GM19238 (cell line): ENCODE measurements around the gene JPH3.

Experiments
- DNase-seq: peaks from one replicate; pipeline ENCODE4 v3.0.0; 2011; ENCODE audit warnings: low spot score; ENCODE audit not compliant: insufficient read length

JPH3 gene

DNA sequence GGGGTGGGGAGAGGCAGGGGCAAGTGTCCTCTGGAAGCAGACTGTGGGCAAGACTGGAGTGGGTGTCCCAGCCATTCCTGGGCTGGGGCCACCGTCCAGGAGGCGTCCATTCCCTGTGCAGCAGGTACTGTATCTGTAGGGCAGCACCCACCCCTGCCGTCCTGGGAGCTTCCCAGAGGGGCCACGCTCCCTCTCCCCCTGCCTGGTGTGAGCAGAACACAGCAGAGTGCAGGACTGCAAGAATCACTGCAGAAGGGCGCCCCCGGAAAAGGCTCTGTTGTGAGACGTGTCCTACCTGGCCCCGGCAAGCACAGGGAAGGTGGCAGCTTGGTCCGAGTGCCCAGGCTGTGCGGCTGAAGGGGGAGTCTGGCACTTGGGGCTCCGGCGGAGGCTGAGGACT lies 93.2 kb downstream of the JPH3 start:
- no peak for DNase-seq

DNA sequence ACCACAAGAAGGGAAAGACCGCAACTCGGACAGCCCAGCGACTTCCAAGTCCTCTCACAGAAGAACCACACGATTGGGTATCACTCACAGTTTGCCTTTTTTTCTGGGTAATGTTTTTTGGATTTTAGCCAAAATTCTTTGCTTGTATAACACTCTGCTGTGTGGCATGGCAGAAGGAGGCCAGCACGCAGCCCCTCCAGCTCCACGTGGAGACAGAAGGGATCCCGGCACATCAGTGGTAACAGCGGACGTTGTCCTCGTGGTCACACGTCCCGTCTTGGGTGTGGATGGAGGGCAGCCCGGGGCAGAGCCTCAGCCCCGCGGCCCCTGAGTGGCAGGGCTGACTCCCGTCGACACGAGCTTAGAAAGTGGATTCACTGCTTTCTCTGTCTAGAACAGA lies 94.4 kb downstream of the JPH3 start:
- DNase-seq = no peak

DNA sequence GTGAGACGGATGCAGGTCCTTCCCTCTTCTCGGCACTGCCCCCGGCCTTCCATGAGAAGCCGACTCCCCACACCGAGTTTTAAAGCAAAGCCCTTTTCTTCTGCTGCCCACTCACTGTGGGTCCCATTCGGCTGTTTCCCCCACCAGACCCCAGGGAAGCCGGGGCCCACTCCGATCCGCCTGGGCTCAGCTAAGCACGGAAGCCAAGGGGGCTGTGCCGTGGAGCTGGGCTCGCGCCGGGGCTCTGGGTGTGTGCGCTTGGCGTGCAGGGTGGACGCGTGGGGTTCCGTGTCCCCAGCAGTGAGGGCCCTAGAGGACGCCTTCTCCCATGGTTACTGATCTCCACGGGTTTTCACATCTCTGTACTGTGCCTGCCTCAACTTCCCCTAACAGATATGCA lies 94.9 kb downstream of the JPH3 start:
- DNase-seq = no peak

DNA sequence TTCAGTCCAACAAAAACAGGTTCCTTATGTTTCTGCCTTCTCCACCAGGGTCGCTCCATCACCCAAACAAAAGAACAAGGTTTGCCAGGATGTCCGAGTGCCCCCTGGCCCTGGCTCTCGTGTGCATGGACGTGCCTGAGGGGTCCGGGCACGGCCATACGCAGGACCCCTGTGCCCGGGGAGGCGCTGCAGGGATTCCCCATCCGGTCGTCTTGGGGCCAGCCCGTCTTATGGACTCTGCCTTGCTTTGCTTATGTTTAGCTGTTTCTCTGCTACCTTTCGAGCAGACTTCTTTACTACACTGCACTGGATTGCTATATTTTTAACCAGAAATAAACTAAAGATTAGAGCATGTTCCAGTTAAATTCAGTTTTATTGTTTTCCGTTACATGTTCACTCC lies 95.5 kb downstream of the JPH3 start:
- DNase-seq = no peak

DNA sequence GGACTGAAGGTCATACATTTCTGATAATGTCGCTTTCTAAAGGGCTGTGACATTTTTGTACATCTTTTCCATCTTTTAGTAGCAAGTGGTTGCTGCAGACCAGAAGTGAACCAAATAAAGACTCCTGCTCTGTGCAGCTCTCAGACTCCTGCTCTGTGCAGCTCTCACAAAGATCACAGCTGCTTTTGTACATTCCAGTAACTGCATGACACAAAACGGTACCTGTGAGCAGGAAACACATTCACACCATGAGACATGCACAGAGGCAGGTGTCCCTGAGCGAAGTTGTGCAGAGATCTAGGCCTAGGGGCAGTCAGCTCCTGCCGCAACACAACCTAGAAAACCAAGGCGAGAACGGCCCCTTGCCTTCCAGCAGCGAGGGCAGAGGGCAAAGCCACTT lies 95.9 kb downstream of the JPH3 start:
- DNase-seq = peak; percentile 75

DNA sequence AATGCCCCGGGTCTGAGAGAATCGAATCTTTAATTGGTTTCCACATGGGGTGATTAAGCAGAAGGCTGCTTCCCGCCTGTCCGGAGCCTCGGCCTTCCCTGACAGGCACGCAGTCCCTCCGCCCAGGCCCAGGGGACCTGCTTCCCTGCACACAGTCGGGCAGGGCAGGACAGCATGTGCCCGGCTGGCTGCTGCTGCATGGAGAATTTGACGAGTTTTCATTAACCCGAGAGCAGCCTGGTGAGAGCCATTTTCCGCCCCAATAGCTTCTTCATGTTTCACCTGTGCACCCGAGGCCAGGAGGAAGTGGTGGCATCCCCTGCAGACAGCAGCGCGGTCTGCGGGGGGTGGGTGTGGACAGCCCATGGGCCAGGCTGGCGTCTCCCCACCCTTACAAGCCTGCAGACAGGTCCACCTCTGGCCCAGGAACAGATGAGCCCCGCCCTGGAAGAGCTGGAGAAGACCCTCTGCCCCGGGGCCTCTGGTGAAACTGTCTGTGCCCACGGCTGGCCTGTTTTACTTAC lies 96.4 kb downstream of the JPH3 start:
- DNase-seq = peak; percentile 75

DNA sequence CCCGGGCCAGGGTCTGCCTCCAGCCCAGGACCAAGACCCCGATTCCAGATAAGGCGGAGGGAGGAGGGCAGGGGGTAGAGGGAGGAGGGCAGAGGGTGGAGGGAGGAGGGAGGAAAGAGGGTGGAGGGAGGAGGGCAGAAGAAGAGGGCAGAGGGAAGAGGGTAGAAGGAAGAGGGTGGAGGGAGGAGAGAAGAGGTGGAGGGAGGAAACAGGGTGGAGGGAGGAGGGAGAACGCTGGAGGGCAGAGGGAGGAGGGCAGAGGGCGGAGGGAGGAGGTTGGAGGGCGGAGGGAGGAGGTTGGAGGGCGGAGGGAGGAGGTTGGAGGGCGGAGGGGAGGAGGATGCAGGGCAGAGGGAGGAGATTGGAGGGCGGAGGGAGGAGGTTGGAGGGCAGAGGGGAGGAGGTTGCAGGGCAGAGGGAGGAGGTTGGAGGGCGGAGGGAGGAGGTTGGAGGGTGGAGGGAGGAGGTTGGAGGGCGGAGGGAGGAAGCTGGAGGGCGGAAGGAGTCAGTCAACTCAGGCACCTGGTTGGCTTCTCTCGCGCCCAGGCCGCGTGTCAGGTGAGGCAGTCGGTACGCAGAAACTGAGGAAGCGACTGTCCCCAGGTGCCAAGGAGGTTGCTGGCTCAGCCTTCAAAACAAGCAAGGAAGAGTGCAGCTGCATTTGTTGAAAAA lies 98.2 kb downstream of the JPH3 start:
- no peak for DNase-seq

DNA sequence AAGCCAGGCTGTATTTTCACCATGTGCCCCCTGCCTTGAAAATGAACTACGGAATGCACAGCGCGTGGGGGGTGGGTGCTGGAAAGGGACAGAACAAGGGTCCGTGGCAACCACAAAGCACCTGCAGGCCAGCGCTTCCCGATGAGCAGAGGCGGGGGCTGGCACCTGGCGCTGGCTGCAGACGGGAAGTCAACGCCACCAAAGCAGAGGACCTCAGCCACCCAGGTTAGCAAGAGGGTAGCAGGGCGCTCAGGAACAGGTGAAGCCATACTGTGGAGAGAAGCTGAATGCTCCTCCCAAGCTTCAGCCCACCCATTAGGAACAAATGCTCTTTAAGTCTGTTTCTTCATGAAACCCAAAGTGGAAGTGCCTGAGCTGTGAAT lies 98.8 kb downstream of the JPH3 start:
- no peak for DNase-seq

DNA sequence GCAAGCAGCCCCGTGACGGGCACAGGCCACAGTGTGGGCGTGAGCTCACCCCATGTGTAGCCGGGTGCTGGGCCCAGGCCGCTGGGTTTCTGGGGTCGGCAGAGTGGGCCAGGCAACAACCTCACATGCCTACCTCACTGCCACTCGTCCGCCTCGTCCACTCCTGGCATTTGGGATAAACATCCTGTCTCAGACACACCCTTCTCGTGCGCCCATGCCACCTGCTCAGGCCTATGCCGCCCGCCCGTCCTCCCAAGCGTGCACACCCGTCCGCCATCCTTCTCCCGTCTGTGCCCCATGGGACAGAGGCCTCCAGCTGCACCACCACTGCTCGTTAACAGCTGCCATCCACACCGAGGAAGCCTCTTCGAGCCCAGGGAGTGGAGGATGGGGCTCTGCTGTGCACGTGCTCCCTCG lies 99.2 kb downstream of the JPH3 start:
- DNase-seq = peak; percentile 62

DNA sequence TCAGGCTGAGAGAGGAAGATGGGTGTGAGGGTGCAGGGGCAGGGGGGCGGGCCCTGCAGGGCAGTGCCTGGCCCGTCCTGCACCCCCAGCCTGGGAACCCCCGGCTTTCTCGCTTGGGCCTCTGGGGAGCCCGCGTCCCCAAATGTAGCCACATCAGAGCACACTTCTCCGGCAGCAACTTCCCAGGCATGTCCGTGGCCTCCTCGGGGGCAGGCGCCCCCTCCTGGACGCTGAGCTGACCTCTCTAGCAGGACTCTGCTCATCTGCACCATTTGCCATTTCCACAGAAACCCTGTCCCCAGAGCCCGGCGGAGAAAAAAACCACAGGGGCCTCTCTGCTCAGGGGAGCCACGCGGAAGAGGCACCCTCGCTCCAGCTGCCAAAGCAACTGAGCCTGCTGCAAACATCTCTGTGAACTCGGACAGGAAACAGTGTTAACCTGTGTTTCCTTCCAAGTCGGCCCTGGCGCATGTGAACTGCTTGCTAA lies 100.1 kb downstream of the JPH3 start:
- DNase-seq = peak; percentile 88

DNA sequence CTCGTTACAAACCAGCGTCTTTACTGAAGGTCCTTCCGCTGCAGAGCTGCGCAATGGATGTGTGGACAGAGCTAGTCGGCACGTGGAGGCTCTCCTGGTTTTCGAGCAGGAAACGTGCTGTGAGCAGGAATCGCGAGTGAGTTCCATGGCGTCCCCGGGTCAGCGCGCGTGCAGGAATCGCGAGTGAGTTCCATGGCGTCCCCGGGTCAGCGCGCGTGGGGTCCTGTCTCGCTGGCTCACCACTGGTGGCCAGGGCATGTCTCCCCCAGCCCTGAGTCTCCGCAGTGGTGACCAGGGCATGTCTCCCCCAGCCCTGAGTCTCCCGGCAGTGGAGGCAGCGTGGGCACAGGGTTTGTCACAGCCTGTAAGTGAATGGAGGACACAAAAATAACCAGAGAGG lies 100.8 kb downstream of the JPH3 start:
- no peak for DNase-seq

DNA sequence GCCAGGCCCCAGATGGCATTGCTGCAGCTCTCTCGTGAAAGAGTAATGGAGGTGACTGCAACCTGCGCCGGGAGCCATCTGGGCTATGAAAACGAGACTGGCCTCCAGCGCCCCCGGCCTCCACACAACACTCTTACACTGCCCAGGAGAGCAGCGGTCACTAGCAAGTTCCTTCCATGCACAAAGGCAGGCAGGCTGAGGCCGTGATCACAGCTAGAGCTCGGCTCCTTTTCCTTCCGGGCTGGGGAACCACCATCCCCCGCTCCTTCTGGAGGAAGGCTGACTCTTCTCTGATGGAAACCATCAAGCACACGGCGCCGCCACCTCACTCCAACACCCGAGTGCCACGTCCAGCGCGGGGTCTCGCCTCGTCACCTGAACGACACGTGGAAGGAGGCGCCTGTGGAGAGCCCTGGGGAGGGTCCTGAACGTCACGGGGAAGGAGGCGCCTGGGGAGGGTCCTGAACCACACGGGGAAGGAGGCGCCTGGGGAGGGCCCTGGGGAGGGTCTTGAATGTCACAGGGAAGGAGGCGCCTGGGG lies 101.6 kb downstream of the JPH3 start:
- no peak for DNase-seq

DNA sequence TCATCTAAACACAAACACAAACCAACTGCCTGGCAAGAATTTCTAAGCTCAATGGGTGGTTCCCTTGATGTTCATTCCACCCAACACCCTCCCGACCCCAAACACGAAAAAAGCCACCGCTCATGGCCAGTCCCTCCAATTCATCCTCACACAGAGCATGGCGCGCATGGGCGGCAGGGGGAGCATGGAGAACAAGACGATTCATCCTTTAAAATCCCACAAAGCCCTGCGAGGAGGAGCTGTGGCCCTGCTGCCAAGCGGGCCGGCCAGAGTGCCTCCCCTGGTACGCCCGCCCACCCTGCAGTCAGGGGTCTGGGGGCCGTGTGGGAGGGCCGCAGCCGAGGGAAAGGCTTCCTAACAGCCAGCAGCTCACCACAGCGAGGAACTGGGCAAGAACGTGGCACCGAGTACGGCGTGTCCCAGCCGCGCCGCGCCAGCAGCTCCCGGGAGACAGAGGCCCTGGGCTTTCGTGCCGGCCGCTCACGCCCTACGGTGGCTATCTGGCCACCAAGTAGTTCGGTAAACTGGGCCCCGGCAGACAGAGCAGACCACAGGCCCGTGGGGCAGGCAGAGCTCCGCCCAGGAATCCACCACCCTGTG lies 102.5 kb downstream of the JPH3 start:
- DNase-seq = no peak

DNA sequence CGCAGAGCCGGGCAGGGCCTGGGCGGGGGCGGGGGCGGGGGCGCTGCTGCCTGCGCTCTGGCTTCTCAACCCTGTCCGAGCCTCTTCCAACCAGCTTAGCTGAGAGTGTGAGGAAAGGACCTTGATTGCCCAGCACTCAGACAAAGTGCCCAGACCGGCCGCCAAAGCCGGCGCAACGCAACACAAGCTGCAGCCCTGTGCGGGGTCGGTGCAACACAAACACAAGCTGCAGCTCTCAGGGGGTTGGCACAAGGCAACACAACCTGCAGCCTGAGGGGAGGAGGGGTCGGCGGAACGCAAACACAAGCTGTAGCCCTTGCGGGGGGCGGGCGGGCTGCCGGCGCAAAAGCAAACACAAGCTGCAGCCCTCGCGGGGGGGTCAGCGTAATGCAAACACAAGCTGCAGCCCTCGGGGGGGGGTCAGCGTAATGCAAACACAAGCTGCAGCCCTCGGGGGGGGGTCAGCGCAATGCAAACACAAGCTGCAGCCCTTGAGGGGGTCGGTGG lies 103.5 kb downstream of the JPH3 start:
- no peak for DNase-seq

DNA sequence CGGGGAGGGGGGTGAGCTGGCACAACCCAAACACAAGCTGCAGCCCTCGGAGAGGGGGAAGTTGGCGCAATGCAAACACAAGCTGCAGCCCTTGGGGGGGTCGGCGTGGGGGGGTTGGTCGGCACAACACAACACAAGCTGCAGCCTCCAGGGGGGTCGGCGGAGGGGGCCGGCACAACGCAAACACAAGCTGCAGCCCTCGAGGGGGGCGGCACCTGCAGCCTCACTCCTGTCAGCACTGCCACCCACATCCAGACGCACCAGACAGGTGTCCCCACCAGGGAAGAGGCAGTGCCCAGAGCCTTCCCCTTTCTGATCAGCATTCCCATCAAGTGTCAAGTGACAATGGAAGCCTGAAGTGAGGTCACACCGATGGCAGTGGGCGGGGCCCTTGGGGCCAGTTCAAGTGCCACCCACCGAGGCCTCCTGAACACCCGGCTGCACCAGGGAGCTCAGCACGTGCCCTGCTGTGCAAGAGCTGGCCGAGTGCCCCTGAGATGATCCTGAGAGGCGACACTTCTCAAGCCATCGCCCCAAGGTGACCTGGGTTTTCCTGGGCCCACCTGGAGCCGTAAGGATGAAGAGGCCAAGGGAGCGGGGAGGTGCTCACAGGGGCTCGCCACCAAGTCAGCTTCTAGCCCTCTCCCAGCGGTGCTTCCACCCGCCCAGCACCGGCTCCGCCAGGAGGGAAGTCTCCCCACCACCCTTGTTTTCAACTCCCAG lies 104.1 kb downstream of the JPH3 start:
- DNase-seq = no peak

DNA sequence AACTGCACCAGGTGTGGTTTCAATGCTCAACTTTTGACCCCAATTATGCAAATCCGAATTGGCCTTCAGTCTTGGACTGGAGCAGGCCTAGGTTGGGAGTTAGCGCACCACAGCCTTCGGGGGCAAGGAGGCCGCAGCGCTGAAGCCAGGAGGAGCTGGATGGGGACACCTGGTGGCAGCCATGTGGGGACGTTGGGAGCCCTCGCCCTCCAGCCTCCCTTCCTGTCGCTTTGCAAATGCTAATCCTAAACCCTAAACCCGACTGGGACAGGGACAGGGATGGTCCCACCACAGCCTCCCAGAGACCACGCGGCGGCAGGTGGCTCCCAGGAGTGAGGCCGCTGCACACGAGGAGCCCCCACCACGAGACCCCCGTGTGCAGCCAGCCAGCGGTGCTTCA lies 104.8 kb downstream of the JPH3 start:
- no peak for DNase-seq

DNA sequence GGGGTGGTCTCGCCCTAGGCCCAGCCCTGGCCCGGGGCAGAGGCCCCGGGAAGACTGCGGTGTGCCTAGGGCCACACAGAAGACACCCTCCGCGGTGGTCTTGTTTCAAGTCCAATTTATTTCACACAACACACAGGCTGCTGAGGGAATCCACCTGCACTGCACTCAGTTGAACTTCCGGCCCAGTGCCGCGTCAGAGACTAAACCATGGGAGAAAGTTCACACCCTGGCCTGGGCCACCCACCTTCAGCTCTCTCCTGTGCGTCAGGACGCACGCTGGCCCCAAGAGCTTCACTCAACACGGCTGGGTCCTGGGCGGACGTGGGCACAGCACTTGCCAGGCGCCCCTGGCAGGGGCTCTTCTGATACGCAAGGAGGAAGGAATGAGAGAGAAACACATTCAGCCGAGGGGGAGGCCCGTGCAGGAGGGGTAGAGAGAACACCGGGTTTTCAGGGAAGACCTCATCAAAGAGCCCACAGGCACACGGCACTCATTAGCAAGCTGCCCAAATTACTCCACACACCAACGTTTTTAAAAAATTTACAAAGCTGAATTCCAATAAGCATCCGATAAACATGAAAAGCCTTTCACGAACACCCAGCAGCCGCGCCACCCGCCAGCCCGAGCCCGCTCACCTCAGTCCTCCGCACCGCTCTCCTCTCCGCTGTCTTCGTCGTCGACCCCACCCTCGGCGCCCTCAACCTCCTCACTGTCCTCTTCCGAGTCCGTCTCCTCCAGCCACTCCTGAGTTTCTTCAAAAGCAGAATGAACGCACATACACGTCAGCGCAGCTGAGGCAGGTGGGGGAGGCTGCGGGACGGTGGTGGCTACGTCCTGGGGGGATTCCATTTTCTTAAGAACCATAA lies 105.6 kb downstream of the JPH3 start:
- DNase-seq = no peak

DNA sequence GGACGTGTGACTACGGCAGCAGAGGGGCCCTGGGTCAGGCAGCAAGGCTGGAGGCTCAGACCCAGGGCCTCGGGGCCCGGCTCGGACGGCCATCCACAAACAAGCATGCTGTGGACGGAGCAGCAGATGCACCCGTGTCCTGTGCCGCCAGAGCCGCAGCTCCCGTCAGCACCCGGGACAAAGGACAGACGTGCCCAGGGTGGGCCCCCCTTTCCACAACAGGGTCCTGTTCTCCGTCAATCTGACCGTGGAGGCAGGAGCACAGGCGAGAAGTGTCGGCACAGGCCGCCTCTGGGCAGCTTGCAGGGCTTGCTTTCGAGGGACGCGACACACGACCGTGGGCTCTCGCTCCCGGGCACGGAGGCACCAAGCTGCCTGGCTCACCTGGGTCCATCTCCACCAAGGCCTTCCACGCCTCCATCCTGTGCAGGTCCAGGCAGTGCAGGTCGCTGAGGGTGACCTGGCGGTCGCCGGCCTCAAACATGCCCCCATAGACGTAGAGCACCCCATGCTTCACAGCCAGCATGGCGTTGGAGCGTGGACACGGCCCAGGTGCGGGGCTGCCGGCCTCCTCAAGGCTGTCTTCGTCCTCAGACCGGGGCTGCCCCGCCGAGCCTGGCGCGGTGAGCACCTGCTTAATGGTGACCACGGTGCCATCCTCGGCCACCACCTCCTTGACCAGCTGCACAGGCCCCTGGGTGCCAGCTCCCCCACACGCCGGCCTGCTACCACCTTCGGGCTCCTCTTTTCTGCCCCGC lies 106.8 kb downstream of the JPH3 start:
- no peak for DNase-seq

DNA sequence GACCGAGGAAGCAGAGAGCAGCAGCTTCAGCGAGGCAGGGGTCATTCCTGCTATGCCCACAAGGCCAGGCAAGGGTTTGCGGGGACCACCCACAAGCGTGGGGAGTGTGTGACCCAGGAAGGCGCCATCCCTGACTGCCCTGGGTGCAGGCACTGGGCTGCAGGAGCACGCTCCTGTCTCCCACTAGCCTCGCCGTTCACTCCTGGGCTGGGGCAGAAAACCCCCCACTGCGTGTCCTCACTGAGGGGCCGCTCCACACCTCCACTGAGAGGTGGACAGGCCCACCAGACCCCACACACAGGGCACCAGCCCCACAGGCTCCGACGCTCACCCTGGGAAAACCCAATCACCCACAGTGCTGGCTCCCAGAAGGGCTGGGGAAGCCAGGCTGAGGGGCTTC lies 107.4 kb downstream of the JPH3 start:
- no peak for DNase-seq

DNA sequence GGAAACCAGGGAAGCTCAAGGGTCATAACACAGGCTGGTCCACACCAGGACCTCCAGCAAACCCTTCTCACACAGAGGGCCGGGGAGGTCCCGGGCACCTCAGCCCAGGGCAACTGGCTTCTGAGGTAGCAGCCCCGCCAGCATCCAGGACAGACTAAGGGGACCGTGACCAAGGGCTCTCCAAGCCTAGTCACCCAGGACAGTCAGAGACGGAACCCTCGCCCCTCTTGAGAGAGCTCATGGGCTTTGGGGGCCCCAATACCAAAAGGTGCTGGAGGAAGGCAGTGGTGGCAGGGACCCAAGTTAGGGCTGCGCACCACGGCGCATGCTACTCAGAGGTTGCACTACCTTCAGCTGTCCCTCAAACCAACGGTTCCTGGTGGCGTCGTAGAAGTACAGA lies 108.6 kb downstream of the JPH3 start:
- no peak for DNase-seq
